Stomach (tissue), 9 donors: ENCODE results near the gene PPM1E. TPM values are rescaled to one million over a fixed set of nuclear protein-coding genes. Genes with fewer than 3 reads are reported as not detected.
"Not testable (repeated sequence)": the region's sequence is repeated elsewhere in the genome, so short reads cannot be mapped to it uniquely, and the experiment has no call there.

Experiments
- DNase-seq, 2 donors: peaks; one replicate each; pipeline versions ENCODE4 v3.0.0 to v3.0.0-alpha.2; 2013 to 2019
- H3K27ac ChIP-seq, 5 donors: fragments of 200-600 bp in 4 of 5; sonication (generic) in 4 of 5; one replicate each; pipeline ENCODE4 v1.5.1; 2013 to 2019; ENCODE audit warnings: mild to moderate bottlenecking in 1 of 5, moderate library complexity in 1 of 5
- H3K27me3 ChIP-seq, 3 donors: fragments of 200-600 bp; sonication (generic); one replicate each; pipeline ENCODE4 v1.5.1; 2017 to 2019; ENCODE audit warnings: mixed run types in 1 of 3
- H3K36me3 ChIP-seq, 4 donors: fragments of 200-600 bp; sonication (generic); 1 replicate in 3 of 4; 2 replicates in 1 of 4; pipeline ENCODE4 v1.5.1; 2016 to 2019
- H3K4me1 ChIP-seq, 4 donors: fragments of 200-600 bp; sonication (generic); one replicate each; pipeline ENCODE4 v1.5.1; 2016 to 2019
- H3K4me3 ChIP-seq, 4 donors: fragments of 200-600 bp; sonication (generic) in 3 of 4; one replicate each; pipeline ENCODE4 v1.5.1; 2016 to 2019; ENCODE audit warnings: mild to moderate bottlenecking in 1 of 4
- H3K9me3 ChIP-seq, 4 donors: fragments of 200-600 bp; sonication (generic); one replicate each; pipeline ENCODE4 v1.5.1; 2016 to 2019
- EP300 ChIP-seq: sonication (generic); formaldehyde crosslinking; IDR thresholded peaks from one replicate; pipeline ENCODE4 v1.6.1; 2017; ENCODE audit warnings: antibody characterized with exemption
- POLR2A ChIP-seq, 4 donors: fragments of 450-650 bp; IDR thresholded peaks; one replicate each; pipeline ENCODE4 v1.6.1; 2016; ENCODE audit warnings: antibody characterized with exemption in 4 of 4, control low read depth in 2 of 4, mild to moderate bottlenecking in 1 of 4, moderate library complexity in 1 of 4
- POLR2AphosphoS5 ChIP-seq, 3 donors: sonication (generic); formaldehyde crosslinking; IDR thresholded peaks; one replicate each; pipeline ENCODE4 v1.6.1; 2016; ENCODE audit warnings: antibody characterized with exemption in 3 of 3
- WGBS, 5 donors: extraction: QIAGEN DNeasy Blood & Tissue Kit in 3 of 5; methylation state at CpG; one replicate each; pipeline versions ENCODE4 v1.1.5 to v1.1.7; 2013 to 2018; 5-methylcytosine and 5-hydroxymethylcytosine counted together
- intact Hi-C: fragments of 100-400 bp; cut with DNase I; formaldehyde crosslinking; loops from one replicate; pipeline ENCODE4 v1.15.1; 2023; ENCODE audit warnings: low total_unique reads
- polyA plus RNA-seq, 3 donors: library from polyadenylated mRNA; stranded (reverse); fragments of 200-250 nt; gene quantifications; one replicate each; pipeline ENCODE4 v1.2.3, GENCODE V29; 2013
- total RNA-seq, 5 donors: library from RNA; depleted of rRNA; stranded (reverse); fragments of >200 nt; gene quantifications; one replicate each; pipeline versions ENCODE4 v1.1.0 to v1.2.3, GENCODE V29; 2014 to 2016
- TF ChIP-seq, protein P1 (sequence below), 7 experiments: fragments of 450-650 bp in 4 of 7; fragments of 200-600 bp in 3 of 7; sonication (generic) in 3 of 7; IDR thresholded peaks; one replicate each; pipeline ENCODE4 v1.5.1; 2016 to 2019; ENCODE audit warnings: antibody characterized with exemption in 7 of 7, control low read depth in 2 of 7, mild to moderate bottlenecking in 1 of 7
- donor health status: healthy with polysubstance abuse.
- donor health status: Bipolar disorder and iron deficiency.
- donor health status: healthy.

The PPM1E gene
- total and polyA plus RNA-seq, 8 donors, result 0.08 to 0.92 (median 0.15) TPM; not detected in 3

DNA sequence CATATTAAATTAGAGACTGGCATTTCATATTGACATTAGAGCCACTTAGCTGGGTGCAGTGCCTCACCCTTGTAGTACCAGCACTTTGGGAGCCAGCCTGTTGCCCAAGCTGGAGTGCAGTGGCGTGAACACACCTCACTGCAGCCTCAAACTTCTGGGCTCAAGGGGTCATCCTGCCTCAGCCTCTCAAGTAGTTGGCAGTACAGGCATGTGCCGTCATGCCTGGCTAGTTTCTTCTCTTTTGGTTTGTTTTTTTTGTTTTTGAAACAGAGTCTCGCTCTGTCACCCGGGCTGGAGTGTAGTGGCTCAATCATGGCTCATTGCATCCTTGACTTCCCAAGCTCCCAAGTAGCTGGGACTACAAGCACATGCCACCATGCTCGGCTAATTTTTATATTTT, 8.7 kb downstream of the PPM1E start:
- no peak overlapping the region for H3K27ac ChIP-seq
- DNase-seq, result no peak
- 74 to 82% (median 79%) methylated on average over 5 of the region's 5 CpGs for WGBS, 5 donors
- H3K9me3 ChIP-seq, result no peaks in the 10 kb centered on the region
- H3K36me3 ChIP-seq, result no peaks in the 10 kb centered on the region
- TF ChIP-seq, protein P1, sequence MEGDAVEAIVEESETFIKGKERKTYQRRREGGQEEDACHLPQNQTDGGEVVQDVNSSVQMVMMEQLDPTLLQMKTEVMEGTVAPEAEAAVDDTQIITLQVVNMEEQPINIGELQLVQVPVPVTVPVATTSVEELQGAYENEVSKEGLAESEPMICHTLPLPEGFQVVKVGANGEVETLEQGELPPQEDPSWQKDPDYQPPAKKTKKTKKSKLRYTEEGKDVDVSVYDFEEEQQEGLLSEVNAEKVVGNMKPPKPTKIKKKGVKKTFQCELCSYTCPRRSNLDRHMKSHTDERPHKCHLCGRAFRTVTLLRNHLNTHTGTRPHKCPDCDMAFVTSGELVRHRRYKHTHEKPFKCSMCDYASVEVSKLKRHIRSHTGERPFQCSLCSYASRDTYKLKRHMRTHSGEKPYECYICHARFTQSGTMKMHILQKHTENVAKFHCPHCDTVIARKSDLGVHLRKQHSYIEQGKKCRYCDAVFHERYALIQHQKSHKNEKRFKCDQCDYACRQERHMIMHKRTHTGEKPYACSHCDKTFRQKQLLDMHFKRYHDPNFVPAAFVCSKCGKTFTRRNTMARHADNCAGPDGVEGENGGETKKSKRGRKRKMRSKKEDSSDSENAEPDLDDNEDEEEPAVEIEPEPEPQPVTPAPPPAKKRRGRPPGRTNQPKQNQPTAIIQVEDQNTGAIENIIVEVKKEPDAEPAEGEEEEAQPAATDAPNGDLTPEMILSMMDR (IDR thresholded peaks at IDR 0.05), result no peak
- TF ChIP-seq POLR2AphosphoS5 (IDR thresholded peaks at IDR 0.05), result no peak
- no peak for TF ChIP-seq POLR2A (IDR thresholded peaks at IDR 0.05)
- no peak for TF ChIP-seq EP300
- peaks cover 0 to 45% (median 3%) of the 10 kb centered on the region in 3 donors for H3K27me3 ChIP-seq
- intact Hi-C loops, result no loop called here
- no peak overlapping the region for H3K4me3 ChIP-seq
- H3K4me1 ChIP-seq, result no peaks in the 10 kb centered on the region

DNA sequence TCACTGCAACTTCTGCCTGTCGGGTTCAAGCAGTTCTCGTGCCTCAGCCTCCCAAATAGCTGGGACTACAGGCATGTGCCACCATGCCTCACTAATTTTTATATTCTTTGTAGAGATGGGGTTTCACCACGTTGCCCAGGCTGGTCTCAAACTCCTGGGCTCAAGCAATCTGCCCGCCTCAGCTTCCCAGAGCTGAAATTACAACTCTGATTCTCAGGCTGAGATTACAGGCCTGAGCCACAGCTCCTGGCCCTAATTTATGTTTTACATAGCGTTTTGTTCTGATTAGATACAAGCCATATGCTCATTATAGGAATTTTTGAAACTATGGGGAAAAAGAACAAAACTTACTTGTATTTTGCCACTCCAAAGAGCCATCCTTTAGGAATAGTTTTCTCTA, 22.8 kb downstream of the PPM1E start:
- H3K9me3 ChIP-seq, H3K4me3 ChIP-seq, intact Hi-C loops, H3K4me1 ChIP-seq, H3K36me3 ChIP-seq, H3K27ac ChIP-seq, DNase-seq, H3K27me3 ChIP-seq: not testable (repeated sequence)
- WGBS, 5 donors, result 67 to 78% (median 73%) methylated on average over 3 to 5 of the region's 5 CpGs

DNA sequence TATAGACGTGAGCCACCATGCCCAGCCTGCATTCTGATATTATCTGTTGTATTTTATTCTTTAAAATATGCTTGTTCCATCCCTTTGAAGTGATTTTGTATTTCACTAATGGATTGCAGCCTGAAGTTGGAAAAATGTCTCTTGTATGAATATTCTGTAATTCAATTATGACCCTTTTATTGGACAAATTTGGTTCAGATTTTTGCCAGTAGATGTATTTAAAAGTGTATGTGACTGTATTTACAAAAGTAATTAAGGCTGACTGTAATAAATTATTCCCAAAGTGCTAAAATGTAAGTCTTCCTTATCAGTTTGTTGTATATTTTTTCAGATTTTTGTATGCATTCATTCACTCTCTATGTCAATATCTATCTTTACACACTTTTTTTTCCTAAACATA, 23.8 kb downstream of the PPM1E start:
- WGBS, 5 donors, result 56 to 65% (median 60%) methylated on average over 1 of the region's 1 CpG
- H3K4me1 ChIP-seq, result no peaks in the 10 kb centered on the region
- intact Hi-C loops, result no loop called here
- H3K9me3 ChIP-seq, result no peaks in the 10 kb centered on the region
- no peak for DNase-seq
- H3K4me3 ChIP-seq, result no peak overlapping the region
- no peak overlapping the region for H3K27ac ChIP-seq
- no peaks in the 10 kb centered on the region for H3K27me3 ChIP-seq
- TF ChIP-seq EP300, result no peak
- H3K36me3 ChIP-seq, result no peaks in the 10 kb centered on the region

DNA sequence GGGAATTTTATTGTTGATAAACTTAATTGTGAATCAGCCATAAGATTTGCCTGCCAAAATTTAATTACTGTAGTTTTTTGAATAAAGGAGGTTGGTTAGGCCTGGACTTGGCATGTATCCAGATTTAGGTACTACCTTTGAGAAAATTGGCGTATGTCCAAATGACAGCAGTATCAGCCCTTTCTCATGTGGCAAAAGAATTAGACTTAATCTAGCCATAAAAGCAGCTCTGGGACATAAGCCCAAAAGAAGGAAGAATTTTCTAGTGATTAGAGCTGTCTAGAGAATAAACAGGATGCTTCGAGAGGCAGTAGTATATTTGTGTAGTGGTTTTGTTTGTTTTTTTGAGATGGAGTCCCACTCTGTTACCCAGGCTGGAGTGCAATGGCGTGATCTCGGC, 27.7 kb downstream of the PPM1E start:
- Histone ChIP-seq H3K27ac (no peak overlapping the region), H3K4me3 (no peak overlapping the region), H3K4me1 (no peaks in the 10 kb centered on the region), H3K36me3 (no peaks in the 10 kb centered on the region), H3K9me3 (no peaks in the 10 kb centered on the region), H3K27me3 (no peaks in the 10 kb centered on the region)
- DNase-seq, result peak in 1 of 2 donors; percentile 33
- intact Hi-C loops, result no loop called here
- no peak for TF ChIP-seq POLR2A (IDR thresholded peaks at IDR 0.05)
- TF ChIP-seq, protein P1 (IDR thresholded peaks at IDR 0.05), result no peak
- no peak for TF ChIP-seq EP300
- no peak for TF ChIP-seq POLR2AphosphoS5 (IDR thresholded peaks at IDR 0.05)
- 53 to 62% (median 58%) methylated on average over 4 of the region's 4 CpGs for WGBS, 5 donors

DNA sequence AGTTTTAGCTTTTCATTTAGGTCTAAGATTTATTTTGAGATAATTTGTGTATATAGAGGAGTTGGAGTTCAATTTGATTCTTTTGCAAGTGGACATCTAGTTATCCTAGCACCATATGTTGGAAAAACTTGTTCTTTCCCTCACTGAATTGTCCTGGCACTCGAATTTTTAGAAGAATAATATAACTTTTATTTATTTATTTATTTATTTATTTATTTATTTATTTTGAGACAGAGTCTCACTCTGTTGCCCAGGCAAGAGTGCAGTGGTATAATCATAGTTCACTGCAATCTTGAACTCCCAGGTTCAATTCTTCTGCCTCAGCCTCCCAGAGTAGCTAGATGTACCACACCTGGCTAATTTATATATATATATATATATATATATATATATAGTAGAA, 29.4 kb downstream of the PPM1E start:
- DNase-seq, result no peak
- TF ChIP-seq, protein P1 (IDR thresholded peaks at IDR 0.05), result no peak
- TF ChIP-seq POLR2A (IDR thresholded peaks at IDR 0.05) (no peak), POLR2AphosphoS5 (IDR thresholded peaks at IDR 0.05) (no peak), EP300 (no peak)
- 27 to 58% (median 51%) methylated on average over 1 of the region's 1 CpG for WGBS, 5 donors
- H3K36me3 ChIP-seq, result no peaks in the 10 kb centered on the region
- no peak overlapping the region for H3K4me3 ChIP-seq
- intact Hi-C loops, result no loop called here
- H3K27me3 ChIP-seq, result no peaks in the 10 kb centered on the region
- no peak overlapping the region for H3K27ac ChIP-seq
- H3K4me1 ChIP-seq, result no peaks in the 10 kb centered on the region
- H3K9me3 ChIP-seq, result no peaks in the 10 kb centered on the region
